HUDEP-2 (cell line): ENCODE data around the gene ZNF813.
"Not testable (repeated sequence)": the region's sequence is repeated elsewhere in the genome, so short reads cannot be mapped to it uniquely, and the experiment has no call there.

Experiments used
- DNase-seq, 76 experiments: peaks; one replicate each; lab custom pipeline; 2025; ENCODE audit not compliant: unreplicated experiment in 76 of 76; lab: John Stamatoyannopoulos, UW

ZNF813 gene

DNA sequence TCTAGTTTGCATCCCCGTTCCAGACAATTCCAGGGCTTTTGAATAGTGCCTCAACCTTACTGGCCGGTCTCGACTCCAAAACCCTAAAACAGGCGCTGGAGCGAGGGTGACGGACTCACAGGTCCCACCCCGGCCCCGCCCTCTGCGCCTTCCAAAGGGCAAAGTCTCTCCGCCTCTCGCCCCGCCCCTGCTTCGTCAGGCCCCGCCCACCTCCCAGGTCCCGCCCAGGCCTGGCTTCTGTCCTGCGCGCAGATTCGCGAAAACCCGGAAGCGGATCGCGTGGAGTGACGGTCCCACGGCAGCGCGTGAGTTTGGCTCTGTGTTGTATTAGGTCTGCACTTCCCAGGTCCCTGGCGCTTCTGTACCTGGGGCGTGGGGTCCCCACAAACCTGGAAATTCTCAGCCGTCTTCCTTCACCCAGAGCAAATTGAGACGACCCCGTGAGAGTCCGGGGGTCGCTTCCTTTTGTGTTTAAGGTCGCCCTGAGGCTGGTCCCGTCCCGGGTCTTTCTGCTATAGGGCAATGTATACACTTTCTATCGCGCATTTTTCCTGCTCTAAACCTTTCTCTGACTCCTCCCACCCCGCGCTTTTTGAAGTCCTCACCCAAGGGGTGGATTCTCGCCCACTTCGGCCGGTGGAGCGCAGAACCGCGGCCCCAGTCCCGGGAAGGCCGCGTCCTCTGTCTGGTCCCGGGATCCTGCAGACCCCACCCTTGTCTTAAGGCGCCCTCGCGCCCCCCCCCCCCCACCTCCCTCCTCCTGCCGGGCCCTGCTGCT is at the start of gene ZNF813:
Gene ZNF813, plus strand, starts transcription at position 249 of the 778 bp plus-strand sequence. CDS start 16,090 bp downstream, outside the sequence.
- DNase-seq: peak in 72 of 76 experiments; percentile 19 to 96 (median 84)

DNA sequence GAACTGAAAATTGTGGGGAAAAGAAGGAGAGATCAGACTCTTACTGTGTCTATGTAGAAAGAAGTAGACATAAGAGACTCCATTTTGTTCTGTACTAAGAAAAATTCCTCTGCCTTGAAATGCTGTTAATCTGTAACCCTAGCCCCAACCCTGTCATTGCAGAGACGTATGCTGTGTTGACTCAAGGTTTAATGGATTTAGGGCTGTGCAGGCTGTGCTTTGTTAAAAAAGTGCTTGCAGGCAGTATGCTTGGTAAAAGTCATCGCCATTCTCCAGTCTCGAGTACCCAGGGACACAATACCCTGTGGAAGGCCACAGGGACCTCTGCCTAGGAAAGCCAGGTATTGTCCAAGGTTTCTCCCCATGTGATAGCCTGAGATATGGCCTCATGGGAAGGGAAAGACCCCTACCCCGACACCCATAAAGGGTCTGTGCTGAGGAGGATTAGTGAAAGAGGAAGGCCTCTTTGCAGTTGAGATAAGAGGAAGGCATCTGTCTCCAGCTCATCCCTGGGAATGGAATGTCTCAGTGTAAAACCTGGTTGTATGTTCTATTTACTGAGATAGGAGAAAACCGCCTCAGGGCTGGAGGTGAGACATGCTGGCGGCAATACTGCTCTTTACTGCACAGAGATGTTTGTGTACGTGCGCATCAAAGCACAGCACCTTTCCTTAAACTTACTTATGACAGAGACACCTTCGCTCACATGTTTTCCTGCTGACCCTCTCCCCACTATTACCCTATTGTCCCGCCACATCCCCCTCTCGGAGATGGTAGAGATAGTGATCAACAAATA is 46.8 kb upstream of the ZNF813 start:
- DNase-seq: not testable (repeated sequence)

DNA sequence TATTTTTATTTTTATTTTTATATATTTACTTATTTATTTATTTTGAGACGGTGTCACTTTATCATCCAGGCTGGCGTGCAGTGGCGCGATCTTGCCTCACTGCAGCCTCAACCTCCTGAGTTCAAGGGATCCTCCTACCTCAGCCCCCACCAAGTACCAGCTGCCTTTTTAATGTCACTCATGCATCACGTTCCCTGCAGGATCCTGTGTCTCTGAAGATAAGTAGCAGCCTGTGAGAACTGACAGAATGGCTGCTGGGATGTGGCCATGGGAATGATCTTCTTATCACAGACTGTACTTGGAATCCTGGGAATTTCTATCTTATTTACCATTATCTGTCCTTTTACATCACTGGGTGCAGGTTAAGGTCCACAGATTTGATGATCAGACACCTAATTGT is 45.0 kb upstream of the ZNF813 start:
- DNase-seq: no peak

DNA sequence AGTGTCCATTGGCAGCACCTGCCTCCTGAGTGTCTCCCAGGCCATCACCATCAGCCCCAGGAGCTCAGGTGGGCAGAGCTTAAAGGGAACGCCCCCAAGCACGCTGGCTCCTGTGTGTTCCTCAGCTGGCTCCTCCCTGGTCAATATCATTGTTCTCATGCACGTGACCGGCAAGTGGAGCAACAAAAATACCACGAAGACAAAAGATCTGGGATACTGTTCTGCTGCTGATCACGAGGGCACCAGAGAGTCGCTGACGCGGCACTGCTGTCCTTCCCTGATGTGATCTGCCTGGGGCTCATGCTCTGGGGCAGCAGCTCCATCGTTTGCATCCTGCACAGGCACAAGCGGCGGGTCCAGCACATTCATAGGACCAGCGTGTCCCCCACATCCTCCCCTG is 44.5 kb upstream of the ZNF813 start:
- DNase-seq: not testable (repeated sequence)

DNA sequence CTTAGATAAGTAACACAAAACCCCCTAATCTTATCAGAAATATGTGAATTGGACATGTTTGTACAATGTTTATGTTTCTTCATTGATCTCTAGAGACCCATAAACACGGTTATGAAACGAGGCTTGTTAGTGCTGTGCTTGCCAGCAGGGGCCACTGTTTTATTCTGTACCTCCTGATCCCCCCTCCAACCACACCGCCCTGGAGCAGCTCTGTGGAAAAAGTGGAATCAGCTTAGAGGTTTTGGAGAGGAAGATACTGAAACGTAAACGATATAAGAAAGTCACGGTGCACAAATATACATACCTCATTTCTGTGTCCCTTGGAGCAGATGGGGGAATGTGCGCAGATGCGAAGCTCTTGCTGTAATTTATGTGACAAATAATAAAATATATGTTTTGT is 43.9 kb upstream of the ZNF813 start:
- not testable (repeated sequence) for DNase-seq

DNA sequence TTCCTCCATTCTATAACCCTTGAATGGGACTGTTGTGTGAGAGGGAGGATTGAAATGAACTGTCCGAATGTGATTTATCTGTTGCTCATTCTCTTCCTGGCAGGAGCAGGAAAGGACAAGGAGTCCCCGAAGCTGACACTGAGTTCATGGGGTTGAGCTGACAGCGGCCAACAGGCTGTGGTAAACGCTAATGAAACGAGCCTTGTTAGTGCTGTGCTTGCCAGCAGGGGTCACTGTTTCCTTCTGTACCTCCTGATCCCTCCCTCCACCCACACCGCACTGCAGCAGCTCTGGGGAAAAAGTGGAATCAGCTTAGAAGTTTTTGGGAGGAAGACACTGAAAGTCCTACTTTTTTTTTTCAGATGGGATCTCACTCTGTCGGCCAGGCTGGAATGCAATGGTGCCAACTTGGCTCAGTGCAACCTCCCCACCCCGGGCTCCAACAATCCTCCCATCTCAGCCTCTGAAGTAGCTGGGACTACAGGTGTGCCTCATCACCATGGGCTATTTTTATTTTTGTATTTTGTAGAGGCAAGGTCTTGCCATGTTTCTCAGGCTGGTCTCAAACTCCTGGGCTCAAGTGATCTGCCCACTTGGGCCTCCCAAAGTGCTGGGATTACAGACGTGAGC is 42.5 kb upstream of the ZNF813 start:
- DNase-seq: peak in 47 of 76 experiments; percentile 1 to 52 (median 16)

DNA sequence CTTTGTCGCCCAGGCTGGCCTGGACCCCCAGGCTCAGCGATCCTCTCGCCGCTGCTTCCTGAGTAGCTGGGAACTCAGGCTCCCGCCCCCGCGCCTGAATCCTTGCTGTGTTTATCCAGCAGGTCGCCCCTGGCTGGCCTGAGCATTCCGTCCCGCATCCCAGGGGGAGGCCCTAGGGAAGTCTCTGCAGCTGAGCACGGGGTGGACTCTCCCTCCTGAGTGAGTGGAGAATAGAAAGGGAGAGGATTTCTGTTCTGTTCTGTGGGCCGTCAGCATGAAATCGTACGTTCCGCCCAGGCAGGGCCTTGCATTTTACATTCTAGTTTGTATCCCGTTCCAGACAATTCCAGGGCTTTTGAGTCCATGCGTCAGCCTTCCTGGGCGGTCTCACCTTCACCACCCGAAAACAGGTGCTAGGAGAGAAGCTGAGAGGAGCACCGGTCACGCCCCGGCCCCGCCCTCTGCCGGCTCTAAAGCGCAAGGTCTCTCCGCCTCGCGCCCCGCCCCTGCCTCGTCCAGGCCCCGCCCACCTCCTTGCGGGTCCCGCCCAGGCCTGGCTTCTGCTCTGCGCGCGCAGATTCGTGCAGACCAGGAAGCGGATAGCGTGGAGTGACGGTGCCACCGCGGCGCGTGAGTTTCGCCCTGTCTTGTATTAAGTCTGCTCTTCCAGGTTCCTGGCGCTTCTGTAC is 36.0 kb upstream of the ZNF813 start, which contains the start of gene ZNF761:
Gene ZNF761, plus strand, starts transcription at position 586 of the 689 bp plus-strand sequence. CDS start 15,285 bp downstream, outside the sequence.
- DNase-seq: peak in 75 of 76 experiments; percentile 56 to 97 (median 91)

DNA sequence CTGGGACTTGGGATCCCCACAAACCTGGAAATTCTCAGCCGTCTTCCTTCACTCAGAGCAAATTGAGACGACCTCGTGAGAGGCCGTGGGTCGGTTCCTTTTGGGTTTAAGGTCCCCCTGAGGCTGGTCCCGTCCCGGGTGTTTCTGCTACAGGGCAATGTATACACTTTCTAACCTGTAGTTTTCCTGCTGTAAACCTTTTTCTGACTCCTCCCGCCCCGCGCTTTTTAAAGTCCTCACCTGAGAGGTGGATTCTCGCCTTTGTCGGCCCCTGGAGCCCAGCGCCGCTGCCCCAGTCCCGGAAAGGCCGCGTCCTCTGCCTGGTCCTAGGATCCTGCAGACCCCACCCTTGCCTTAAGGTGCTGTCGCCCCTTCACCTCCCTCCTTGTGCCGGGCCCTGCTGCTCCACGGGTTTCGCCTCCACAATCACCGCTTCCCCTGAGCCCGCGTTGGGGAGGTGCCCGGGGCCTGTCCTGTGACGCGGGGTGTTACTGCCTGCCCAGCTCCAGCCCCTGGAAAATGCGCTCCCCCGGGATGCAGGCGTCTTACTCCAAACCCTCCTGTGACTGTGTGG is 35.4 kb upstream of the ZNF813 start:
- DNase-seq: peak in 20 of 76 experiments; percentile 4 to 54 (median 27)

DNA sequence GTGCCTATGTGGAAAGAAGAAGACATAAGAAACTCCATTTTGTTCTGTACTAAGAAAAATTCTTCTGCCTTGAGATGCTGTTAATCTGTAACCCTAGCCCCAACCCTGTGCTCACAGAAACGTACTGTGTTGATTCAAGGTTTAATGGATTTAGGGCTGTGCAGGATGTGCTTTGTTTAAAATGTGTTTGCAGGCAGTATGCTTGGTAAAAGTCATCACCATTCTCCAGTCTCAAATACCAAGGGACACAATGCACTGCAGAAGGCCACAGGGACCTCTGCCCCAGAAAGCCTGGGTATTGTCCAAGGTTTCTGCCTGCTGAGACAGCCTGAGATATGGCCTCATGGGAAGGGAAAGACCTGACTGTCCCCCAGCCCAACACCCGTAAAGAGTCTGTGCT is 23.7 kb upstream of the ZNF813 start:
- DNase-seq: not testable (repeated sequence)

DNA sequence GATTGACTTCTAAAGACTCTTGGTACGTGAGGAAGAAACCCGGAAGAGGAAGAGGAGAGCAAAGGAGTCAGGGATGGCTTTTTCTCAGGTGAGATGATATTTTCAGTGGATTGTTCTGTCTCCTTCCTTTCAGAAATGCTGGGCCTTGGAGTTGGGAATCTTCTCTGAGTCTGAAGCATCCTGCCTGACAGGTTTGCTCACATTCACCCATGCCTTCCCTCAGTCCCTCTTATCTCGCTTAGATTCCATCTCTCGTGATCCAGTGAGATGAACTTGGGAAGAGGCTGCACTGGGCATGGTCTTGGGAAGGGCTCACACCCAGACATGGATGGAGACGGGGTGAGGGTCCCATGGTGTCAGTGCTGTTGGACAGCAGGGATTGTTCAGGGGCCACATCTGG is 20.3 kb upstream of the ZNF813 start:
- DNase-seq: not testable (repeated sequence)

DNA sequence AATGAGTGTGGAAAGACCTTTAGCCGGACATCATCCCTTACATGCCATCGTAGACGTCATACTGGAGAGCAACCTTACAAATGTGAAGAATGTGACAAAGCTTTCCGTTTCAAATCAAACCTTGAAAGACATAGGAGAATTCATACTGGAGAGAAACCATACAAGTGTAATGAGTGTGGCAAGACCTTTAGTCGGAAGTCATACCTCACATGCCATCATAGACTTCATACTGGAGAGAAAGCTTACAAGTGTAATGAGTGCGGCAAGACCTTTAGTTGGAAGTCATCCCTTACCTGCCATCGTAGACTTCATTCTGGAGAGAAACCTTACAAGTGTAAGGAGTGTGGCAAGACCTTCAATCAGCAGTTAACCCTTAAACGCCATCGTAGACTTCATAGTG is 11.7 kb upstream of the ZNF813 start:
- no peak for DNase-seq

DNA sequence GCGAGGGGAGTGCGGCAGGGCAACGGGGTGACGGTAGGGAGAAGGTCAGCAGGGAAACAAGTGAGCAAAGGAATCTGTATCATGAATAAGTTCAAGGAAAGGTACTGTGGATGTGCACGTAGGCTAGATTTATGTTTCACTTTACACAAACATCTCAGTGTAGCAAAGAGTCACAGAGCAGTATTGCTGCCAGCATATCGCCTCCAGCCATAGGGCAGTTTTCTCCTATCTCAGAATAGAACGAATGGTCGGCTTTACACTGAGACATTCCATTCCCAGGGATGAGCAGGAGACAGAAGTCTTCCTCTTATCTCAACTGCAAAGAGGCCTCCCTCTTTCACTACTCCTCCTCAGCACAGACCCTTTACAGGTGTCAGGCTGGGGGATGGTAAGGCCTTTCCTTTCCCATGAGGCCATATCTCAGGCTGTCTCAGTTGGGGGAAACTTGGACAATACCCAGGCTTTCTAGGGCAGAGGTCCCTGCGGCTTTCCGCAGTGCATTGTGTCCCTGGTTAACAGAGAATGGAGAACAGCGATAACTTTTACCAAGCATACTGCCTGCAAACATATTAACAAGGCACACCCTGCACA is 7.3 kb upstream of the ZNF813 start:
- not testable (repeated sequence) for DNase-seq

DNA sequence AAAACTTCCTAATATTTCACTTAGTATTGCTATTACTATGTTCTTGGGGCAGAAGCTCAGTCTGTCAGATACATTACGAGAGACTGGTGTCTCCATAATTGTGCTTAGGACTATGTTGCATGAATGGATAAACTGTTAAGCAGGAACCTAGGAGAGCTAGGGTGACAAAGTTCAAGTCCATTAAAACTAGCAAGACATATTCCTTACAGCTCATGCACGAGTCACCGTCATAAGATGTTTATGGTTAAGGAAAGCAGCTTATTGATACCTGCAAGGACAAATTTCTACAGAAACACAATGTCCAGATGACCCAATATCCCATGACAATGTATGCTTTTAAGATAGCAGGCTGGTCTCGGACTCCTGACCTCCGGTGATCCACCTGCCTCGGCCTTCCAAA is 5.7 kb upstream of the ZNF813 start:
- DNase-seq: no peak

DNA sequence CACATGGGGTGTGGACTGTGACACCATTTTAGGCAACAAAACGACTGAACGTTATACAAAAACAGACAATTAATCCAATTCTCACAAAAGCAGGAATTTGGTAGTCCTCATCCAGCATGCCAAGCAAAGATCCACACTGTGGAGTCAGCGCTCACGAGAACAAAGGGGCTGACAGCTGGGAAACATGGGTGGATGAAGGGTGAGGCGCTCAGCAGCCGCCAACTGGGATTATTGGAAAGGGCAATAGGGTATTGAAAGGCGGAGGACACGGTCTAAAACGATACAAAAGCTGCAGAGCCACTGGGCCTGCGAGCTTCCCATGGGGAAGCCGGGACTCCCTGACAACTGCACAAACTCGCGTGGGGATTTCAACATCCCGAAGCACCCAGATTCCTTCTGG is 4.7 kb upstream of the ZNF813 start:
- no peak for DNase-seq

DNA sequence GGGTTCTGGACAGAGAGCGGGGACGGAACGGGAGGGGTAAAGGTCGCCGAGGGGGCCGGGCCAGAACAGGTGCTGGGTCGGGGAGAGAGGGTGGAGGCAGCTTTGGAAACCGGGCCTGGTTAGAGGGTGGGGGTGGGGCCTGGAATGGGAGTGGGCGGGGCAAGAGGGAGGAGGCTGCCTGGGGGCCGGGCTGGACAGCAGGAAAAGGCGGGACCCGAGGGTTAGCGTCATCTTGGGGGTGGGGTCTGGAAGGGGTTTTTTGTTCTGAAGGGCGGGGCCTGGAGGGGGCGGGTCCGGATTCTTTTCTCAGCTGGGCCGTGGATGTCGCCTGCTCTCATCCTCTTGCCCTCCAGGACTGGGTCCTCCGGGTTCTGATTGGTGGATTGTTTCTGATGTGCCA is 4.3 kb upstream of the ZNF813 start:
- no peak for DNase-seq

DNA sequence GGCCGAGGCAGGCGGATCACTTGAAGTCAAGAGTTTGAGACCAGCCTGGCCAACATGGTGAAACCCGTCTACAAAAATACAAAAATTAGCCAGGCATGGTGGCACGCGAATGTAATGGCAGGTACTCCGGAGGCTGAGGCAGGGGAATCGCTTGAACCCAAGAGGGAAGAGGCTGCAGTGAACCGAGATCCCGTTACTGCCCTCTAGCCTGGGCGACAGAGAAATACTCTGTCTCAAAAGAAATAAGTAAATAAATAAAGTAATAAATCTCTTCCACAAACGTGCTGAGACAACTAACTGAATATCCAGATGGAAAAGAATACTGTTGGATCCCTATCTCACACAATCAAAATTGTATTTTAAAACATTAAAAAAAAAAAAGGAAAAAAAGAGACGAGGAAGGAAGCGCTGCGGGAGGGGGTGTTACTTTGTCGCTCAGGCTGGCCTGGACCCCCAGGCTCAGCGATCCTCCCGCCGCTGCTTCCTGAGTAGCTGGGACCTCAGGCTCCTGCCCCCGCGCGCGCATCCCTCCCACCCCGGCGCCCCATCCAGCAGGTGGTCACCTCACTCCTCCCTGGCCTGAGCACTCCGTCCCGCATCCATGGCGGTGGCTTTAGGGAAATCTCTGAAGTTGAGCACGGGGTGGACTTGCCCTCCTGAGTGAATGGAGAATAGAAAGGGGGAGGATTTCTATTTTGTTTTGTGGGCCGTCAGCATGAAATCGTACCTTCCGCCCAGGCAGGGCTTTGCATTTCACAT is 628 bp upstream of the ZNF813 start:
- DNase-seq: no peak

DNA sequence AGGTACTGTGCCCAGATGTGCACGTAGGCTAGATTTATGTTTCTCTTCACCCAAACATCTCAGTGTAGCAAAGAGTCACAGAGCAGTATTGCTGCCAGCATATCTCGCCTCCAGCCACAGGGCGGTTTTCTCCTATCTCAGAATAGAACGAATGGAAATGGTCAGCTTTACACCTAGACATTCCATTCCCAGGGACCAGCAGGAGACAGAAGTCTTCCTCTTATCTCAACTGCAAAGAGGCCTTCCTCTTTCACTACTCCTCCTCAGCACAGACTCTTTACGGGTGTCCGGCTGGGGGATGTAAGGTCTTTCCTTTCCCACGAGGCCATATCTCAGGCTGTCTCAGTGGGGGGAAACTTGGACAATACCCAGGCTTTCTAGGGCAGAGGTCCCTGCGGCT is 1.1 kb downstream of the ZNF813 start:
- DNase-seq: not testable (repeated sequence)

DNA sequence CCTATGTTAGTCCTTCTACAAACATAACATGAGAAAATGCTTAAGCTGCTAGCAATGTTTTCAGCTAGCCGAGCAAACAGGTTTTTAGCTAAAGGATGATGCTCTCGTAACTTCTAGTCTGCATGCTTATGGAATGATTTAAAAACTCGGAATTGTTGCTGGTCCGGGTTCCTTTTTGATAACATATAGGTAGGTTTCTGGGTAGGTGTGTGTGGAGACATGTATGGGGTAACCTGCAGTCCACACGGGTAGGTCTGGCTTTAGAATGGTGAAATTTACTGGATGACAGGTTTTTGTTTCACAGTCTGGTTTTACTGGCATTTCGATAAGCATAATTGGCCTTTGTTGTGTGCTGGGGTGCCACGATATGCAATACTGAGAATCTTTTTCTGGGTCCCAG is 4.4 kb downstream of the ZNF813 start:
- no peak for DNase-seq

DNA sequence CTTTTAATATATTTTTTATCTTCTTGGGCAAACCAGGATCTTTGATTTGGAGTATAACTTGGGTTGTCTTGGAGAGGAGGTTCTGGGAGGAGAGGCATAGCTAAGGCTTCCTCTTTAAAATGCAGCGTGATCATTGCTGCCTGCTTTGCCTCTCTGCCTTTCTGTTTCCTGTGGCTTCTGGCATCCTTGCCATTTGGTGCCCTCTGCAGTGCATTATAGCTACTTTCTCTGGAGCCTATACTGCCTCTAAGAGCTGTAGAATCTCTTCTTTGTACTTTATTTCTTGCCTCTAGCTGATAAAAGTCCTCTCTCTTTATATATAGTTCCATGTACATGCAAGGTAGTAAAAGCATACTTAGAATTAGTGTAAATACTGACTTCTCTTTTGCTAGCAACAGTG is 7.3 kb downstream of the ZNF813 start:
- DNase-seq: not testable (repeated sequence)
